Fibroblast of peridontal ligament (primary cell): ENCODE measurements around the gene PPFIBP1.
"Not testable (repeated sequence)": the region's sequence is repeated elsewhere in the genome, so short reads cannot be mapped to it uniquely, and the experiment has no call there.

ENCODE experiments used
- DNase-seq: peaks from one replicate; pipeline ENCODE4 v3.0.0-alpha.2; 2010; ENCODE audit errors: extremely low read depth

PPFIBP1 gene

GRCh38 chr12:27592548-27592947 lies 68.5 kb downstream of the PPFIBP1 start:
- DNase-seq: peak; percentile 44

DNA sequence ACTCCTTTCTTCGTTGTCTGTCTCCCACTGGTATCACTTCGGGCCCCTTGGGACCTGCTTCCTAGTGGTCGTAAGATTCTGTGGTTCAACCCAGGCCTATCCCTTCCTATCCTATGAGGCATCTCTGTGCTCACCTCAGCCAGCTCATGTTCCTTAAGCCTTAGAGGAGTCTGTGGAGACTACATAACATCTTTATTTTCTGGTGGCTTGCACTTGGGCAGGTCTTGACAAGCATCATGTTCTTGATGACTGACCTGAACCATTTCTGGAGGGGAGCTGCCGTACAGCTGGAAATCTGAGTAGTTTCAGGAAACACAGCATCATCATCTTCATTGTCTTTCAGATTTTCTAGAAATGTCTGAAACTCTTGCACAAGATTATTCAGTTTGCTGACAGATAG lies 69.3 kb downstream of the PPFIBP1 start:
- no peak for DNase-seq

GRCh38 chr12:27595231-27595642 lies 71.2 kb downstream of the PPFIBP1 start:
- DNase-seq: peak; percentile 97

DNA sequence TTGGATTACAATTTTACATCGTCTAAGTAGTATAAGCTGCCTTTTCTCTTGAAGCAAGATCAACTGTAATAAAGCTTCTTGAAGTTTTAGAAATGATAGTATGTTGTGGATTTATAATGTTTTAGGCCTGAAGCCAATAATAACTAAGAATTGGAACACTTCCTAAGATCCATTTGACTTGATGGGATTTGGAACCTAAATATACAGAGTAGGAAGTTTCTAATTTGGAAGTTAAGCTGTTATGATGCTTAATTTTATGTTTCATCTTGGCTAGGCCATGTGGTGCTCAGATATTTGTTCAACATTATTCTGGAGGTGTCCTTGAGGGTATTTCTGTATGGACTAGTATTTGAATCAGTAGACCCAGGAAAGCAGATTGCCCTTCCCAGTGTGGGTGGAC lies 74.9 kb downstream of the PPFIBP1 start:
- DNase-seq: not testable (repeated sequence)

DNA sequence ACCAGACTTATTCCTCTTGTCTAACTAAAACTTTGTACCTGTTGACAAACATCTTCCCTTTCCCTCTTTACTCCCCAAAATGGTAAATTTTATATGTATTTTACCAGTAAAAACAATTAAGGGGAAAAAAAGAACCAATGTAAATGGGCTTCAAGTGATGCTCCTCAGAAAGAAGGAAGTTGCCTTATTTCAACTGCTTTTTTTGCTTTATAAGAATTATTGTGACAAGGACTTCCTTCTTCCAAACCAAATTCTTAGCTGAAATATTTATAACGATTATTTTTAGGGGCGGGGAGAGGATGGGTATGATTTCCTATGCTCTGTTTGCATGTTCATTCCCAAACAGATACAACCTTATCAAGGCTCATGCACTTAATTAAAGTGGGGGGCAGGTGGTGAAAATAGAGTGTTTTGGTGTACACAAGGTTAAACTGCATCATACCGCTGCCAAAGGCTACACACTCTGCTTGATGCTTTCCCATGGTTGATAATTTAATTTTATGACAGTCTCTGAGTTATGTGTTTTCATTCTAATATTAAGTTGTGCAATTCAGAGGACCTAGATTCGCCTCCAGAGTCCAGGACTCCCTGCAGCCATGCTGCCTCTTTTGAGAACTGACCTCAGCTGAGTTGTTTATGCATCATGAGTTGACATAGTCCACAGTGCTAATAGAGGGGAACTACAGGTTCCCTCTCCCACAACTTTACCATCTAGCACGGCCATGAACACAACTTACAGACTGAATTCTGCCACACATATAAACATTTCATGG lies 77.2 kb downstream of the PPFIBP1 start:
- DNase-seq: not testable (repeated sequence)

- peak; percentile 79 for DNase-seq
Observed at GRCh38 chr12:27602516-27602915, 78.5 kb downstream of the PPFIBP1 start.

DNA sequence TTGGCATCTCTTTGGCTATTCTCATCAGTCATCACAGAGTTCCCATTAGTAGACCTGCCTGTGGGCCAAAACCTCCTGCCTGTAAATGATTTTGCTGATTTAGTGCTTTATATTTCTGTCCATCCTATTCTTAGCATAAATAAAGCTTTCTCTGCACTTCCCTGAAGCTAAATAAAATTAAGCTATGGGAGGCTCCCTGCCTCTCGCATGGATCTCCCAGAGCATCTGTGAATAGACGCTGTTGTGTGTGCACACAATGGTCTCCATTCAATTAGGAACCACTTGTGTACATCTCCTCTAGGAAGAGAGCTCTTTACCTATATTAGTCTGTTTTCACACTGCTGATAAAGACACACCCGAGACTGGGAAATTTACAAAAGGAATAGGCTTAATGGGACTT lies 80.4 kb downstream of the PPFIBP1 start:
- DNase-seq: no peak

DNA sequence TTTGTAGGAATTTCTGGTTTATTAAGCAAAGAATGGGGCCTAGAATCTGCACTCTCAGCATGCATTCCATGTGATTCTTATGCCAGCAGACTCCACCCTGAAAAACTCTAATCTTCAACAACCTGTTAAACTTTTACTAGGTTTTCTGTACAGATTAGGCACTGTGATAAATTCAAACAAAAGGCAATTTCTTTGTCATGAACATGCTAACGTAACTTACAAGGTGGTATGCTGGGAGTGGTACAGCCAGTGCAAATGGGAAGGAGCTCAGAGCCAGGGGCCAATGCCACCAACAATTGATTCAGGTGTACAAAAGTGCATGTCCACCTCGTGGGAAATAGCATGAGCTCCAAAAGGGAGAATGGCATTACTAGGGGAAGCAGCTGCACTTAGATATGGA lies 83.0 kb downstream of the PPFIBP1 start:
- no peak for DNase-seq

DNA sequence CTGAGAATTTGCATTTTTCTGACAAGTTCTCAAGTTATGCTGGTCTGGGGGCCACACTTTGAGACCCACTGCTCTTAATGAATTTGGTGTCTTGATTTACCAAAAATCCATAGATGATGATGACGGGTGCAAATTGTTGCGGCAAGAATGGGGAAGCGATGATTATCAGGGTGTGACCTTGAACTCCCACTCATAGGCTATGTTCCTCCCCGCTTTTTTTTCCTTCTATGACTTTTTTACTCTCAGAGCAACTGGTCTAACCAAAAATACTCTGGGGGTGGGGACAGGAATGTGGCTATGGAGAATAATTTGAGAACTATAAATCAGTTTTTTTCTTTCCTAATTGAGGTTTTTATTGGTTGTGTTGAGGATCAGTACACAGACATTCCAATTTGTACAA lies 83.6 kb downstream of the PPFIBP1 start:
- no peak for DNase-seq

DNA sequence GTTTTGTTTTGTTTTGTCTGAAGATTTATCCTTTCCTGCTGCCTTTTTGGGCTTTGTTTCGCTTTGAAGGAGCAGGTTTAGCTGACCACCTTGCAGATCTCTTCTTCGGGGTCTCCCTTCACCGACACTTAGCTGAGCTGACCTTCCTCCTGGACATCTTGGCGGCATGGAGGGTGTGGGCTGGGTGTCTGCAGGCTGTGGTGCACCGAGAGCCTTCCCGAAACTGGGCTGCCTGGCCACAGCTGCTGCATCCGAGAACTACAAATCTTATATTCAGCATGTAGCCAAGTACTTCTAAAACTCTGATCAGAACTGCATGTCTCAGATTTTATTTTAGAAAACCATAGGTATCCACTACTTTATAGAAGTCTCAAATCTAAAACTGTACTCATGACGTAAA lies 84.9 kb downstream of the PPFIBP1 start:
- no peak for DNase-seq

DNA sequence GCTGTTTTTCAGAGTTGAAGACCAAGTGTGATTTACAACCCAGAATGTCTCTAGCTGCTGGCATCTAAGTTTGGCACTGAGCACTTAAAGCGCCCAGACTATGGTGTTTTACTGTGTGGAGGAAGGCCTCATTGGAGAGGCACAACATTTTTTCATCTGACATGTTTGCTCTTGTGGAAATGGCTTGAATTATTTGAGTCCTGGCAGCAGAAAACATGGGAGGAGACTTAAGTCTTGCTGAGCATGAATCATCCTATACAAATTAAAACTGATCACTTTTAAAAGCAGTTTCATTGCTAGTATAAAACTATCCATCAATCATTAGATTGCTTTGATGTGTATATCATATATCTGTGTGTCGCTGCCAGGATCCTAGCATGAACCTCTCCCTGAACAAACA lies 86.4 kb downstream of the PPFIBP1 start:
- peak; percentile 79 for DNase-seq

DNA sequence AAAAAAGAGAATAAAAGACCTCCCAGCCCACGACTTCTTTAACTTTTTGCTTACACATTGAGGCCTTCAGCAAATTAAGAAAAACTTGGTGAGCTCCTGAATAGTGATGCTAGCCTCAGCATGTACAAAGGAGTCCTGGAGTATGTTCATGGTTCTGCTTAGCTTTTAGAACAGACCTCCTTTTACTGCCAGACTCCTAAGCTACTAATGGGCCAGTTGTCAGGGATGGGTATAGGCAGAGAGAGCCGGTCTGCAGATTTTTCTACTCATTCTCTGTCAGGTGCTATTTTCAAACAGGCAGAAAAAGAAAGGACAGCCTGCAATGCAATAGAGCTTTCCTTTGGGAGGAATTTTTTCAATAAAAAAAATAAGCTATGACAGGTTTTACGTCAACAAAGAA lies 90.4 kb downstream of the PPFIBP1 start:
- DNase-seq: no peak

DNA sequence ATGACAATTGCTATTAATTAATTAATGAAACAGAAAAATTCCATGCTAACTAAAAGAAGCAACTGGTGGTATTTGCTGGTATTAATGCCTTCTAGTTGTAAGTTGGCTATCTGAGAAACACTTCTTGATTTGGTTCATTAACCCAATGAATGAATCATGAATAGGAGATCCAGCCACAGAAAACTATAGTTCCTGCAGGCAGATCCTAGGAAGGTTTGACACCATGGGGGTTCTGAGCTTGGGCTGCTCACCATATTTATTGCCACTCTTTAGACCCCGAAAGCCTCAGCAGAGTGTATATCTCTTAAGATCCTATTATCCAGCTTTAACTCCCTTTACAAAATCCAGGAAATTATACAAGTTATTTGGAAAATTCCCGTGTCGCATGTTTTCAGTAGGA lies 90.9 kb downstream of the PPFIBP1 start:
- no peak for DNase-seq

- DNase-seq: peak; percentile 55
Observed at GRCh38 chr12:27615331-27615891, 91.4 kb downstream of the PPFIBP1 start.

DNA sequence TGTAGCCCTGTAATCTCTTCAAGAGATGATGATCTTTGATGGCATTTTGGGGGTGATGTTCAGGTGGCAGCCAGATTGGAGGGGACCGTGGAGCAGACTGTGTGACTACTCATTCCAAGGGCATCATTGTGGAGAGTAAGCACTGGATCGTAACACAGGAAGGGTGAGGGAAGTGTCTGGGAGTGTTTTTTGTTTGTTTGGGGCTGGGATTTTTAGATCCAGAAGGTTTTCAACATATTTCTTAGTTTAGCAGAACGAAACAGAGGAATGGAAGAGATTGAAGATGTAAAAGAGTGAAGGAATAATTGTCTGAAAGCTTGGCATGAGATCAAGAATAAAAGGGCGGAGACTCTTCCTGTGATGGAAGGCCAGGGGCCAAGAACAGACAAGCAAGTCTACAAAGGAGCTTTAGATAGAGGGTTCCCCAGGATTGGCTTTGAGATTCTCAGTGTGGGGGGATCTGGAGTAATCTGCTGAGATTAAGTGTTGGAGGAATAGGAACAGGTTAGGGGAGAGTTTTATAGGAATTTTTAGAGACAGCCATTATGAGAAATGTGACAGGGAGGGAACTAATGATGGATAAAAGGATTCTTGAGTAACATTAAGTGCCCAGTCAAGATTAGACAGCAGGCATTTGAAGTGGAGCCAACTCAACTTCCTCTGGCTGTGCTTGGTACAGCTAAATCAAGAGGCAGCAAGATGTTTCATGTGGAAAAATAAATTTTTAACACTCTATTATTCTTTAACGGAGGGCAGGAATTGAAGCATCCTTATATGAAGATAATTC lies 92.5 kb downstream of the PPFIBP1 start:
- no peak for DNase-seq

DNA sequence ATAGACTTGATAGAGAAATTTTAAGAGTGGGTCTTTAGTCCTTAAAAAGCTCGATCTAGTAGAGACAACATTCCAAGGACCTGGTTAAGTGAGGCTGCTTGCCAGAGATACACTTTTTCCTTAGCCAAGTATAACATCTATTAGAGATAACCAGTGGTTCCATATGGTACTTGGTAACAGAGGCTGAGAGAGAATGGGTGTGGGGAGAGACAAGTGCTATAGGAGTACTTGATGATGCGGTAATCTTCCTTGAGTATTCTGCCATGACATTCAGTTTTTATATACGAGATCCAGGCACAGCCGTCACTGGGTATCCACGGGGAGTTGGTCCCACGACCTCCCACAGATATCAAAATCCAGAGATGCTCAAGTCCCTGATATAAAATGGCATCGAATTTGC lies 94.8 kb downstream of the PPFIBP1 start:
- no peak for DNase-seq

DNA sequence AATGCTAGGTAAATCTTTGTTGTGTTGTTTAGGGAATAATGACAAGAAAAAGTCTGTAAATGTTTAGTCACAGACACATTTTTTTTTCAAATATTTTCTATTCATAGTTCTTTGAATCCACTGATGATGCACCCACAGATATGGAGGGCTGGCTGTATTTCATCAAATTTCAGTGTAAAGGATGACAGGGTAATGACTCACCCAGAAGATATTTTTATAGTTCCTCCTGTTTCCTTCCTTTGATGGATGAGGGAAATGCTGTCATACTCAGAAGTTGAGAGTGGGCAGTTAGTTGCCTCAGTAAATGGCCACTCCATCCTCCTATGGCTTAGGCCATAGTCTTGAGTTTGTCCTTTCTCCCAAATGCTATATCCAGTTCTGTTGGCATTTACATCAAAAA lies 95.3 kb downstream of the PPFIBP1 start:
- peak; percentile 85 for DNase-seq

DNA sequence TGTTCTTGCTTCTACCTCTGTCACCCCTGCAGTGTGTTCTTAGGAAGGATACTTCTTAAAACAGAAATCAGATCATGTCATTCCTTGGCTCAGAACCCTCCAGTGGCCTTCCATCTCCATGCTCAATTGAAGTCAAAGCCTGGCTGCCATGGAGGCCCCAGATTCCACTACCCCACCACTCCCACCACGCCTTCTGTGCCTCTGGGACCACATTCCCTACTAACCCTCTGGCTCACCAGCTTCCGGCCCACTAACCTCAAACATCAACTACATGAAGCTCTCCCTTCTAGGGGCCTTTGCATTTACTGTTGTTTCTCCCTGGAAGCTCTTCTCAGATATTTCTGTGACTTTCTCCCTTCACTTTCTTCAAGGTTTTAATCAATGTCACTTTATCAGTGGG lies 96.1 kb downstream of the PPFIBP1 start:
- DNase-seq: no peak

GRCh38 chr12:27622436-27623195 lies 98.6 kb downstream of the PPFIBP1 start:
- no peak for DNase-seq

GRCh38 chr12:27623645-27624044 lies 99.6 kb downstream of the PPFIBP1 start:
- no peak for DNase-seq

GRCh38 chr12:27624586-27624985 lies 100.6 kb downstream of the PPFIBP1 start:
- no peak for DNase-seq
